Keratinocyte (primary cell): ENCODE measurements around the gene POLA1. TPM values are rescaled to one million over a fixed set of nuclear protein-coding genes. Genes with fewer than 3 reads are reported as not detected.

Experiments used
- DNase-seq: peaks from one replicate; pipeline ENCODE4 v3.0.0-alpha.2; 2011; ENCODE audit warnings: low read depth, missing footprints, low spot score
- FAIRE-seq: peaks from 2 replicates; lab custom pipeline; 2011; peaks lifted over from hg19 to GRCh38; lab: Jason Lieb, UNC
- H2AFZ ChIP-seq: 2 replicates; pipeline ENCODE4 v1.6.0; 2012; ENCODE audit warnings: low read length, control low read depth, inconsistent platforms; ENCODE audit not compliant: control insufficient read depth
- H3K27ac ChIP-seq: 2 replicates; pipeline ENCODE4 v1.5.1; 2011; ENCODE audit warnings: low read length; ENCODE audit not compliant: control insufficient read depth, insufficient read depth
- H3K27me3 ChIP-seq: 3 replicates; pipeline ENCODE4 v1.6.0; 2011; ENCODE audit warnings: low read length; ENCODE audit not compliant: control insufficient read depth, insufficient read depth; ENCODE audit errors: extremely low read depth
- H3K36me3 ChIP-seq, 2 experiments: 2 replicates in 1 of 2; 3 replicates in 1 of 2; pipeline ENCODE4 v1.5.1; 2011; ENCODE audit warnings: low read length in 2 of 2, mild to moderate bottlenecking in 1 of 2; ENCODE audit not compliant: control insufficient read depth in 2 of 2, insufficient read depth in 2 of 2; ENCODE audit errors: extremely low read depth in 1 of 2
- H3K4me1 ChIP-seq: 3 replicates; pipeline ENCODE4 v1.5.1; 2011; ENCODE audit warnings: low read length; ENCODE audit not compliant: control insufficient read depth, insufficient read depth; ENCODE audit errors: extremely low read depth
- H3K4me2 ChIP-seq: 3 replicates; pipeline ENCODE4 v1.6.0; 2011; ENCODE audit warnings: low read depth, low read length; ENCODE audit not compliant: control insufficient read depth, insufficient read depth; ENCODE audit errors: extremely low read depth
- H3K4me3 ChIP-seq, 3 experiments: fragments of 200-600 bp in 1 of 3; sonication (generic) in 1 of 3; 2 replicates in 2 of 3; 3 replicates in 1 of 3; pipeline ENCODE4 v1.5.1; 2011 to 2016; ENCODE audit warnings: low read length in 3 of 3, mild to moderate bottlenecking in 3 of 3, control low read depth in 2 of 3, inconsistent platforms in 1 of 3, low read depth in 1 of 3, mixed read lengths in 1 of 3, mixed run types in 1 of 3, moderate library complexity in 1 of 3; ENCODE audit not compliant: control insufficient read depth in 2 of 3, insufficient read depth in 2 of 3; ENCODE audit errors: extremely low read depth in 1 of 3
- H3K79me2 ChIP-seq: 2 replicates; pipeline ENCODE4 v1.6.0; 2012; ENCODE audit warnings: low read length; ENCODE audit not compliant: control insufficient read depth, insufficient read depth
- H3K9ac ChIP-seq: 3 replicates; pipeline ENCODE4 v1.6.0; 2011; ENCODE audit warnings: low read length; ENCODE audit not compliant: control insufficient read depth, insufficient read depth; ENCODE audit errors: extremely low read depth
- H3K9me1 ChIP-seq: 3 replicates; pipeline ENCODE4 v1.6.0; 2011; ENCODE audit warnings: low read length; ENCODE audit not compliant: control insufficient read depth, insufficient read depth; ENCODE audit errors: extremely low read depth
- H3K9me3 ChIP-seq: 2 replicates; pipeline ENCODE4 v1.5.1; 2012; ENCODE audit warnings: low read depth, low read length; ENCODE audit not compliant: control insufficient read depth
- H4K20me1 ChIP-seq: 3 replicates; pipeline ENCODE4 v1.6.0; 2011; ENCODE audit warnings: low read length; ENCODE audit not compliant: control insufficient read depth, insufficient read depth; ENCODE audit errors: extremely low read depth
- CTCF ChIP-seq, 3 experiments: IDR thresholded peaks in 1 of 3; conservative IDR thresholded peaks in 1 of 3; optimal IDR thresholded peaks in 1 of 3; 2 replicates in 2 of 3; 3 replicates in 1 of 3; pipeline versions ENCODE3 to v1.5.1; 2011; ENCODE audit warnings: low read length in 3 of 3, mild to moderate bottlenecking in 3 of 3, moderate library complexity in 2 of 3, control low read depth in 1 of 3, inconsistent platforms in 1 of 3; ENCODE audit not compliant: insufficient read depth in 2 of 3; ENCODE audit errors: extremely low read depth in 1 of 3
- EZH2 ChIP-seq: IDR thresholded peaks from one replicate; pipeline ENCODE4 v1.6.1; 2012; ENCODE audit warnings: inconsistent platforms, mild to moderate bottlenecking, low read length, moderate library complexity
- dilution Hi-C: fragments of 300-500 bp; cut with MboI; formaldehyde crosslinking; loops from one replicate; pipeline ENCODE4 v1.7.0; 2020; ENCODE audit warnings: low sequenced_read_pairs; ENCODE audit not compliant: extremely low pct_ligation_motif_present
- polyA plus RNA-seq, 5 experiments: library from polyadenylated mRNA; depleted of rRNA in 3 of 5; stranded (reverse) in 3 of 5; stranded (forward) in 1 of 5; unstranded in 1 of 5; fragments of >200 nt; gene quantifications; 1 replicate in 1 of 5; 2 replicates in 3 of 5; 3 replicates in 1 of 5; pipeline versions ENCODE4 v1.2.1 to v1.2.3, GENCODE V29; 2011 to 2012; ENCODE audit warnings: missing spikeins in 2 of 5, low read depth in 1 of 5, low replicate concordance in 1 of 5

Gene POLA1
- polyA plus RNA-seq, 1 donor (not counting 4 experiments of a cell fraction or from before 2014, with no cell fraction given) = 3.9 TPM

- no peak for DNase-seq
- H3K4me3 ChIP-seq = no peak overlapping the region
- H3K9me3 ChIP-seq = no peaks in the 10 kb centered on the region
- H3K9ac ChIP-seq = no peak overlapping the region
- H3K4me2 ChIP-seq = no peak overlapping the region
- no peak for TF ChIP-seq EZH2
- no peak for TF ChIP-seq CTCF (optimal IDR thresholded peaks at IDR 0.05 in 1 of 3, IDR thresholded peaks at IDR 0.05 in 1 of 3, conservative IDR thresholded peaks at IDR 0.05 in 1 of 3; ENCODE audit: extremely low read depth in 1 of 3, insufficient read depth in 2 of 3, low read length in 3 of 3)
- H3K36me3 ChIP-seq = no peaks in the 10 kb centered on the region
- no peaks in the 10 kb centered on the region for H3K9me1 ChIP-seq
- dilution Hi-C loops = no loop called here
- no peaks in the 10 kb centered on the region for H3K79me2 ChIP-seq
- FAIRE-seq = no peak
- no peak overlapping the region for H2AFZ ChIP-seq
- no peaks in the 10 kb centered on the region for H4K20me1 ChIP-seq
- no peak overlapping the region for H3K27ac ChIP-seq
- H3K27me3 ChIP-seq = no peaks in the 10 kb centered on the region
- H3K4me1 ChIP-seq = no peaks in the 10 kb centered on the region
These were observed 233.7 kb downstream of the POLA1 start for GRCh38 chrX:24927372-24927771.

GRCh38 chrX:24928114-24928513 is 234.4 kb downstream of the POLA1 start:
- Histone ChIP-seq H3K79me2 (no peaks in the 10 kb centered on the region), H3K9me3 (no peaks in the 10 kb centered on the region), H3K9ac (no peak overlapping the region), H3K36me3 (no peaks in the 10 kb centered on the region), H3K27ac (no peak overlapping the region), H4K20me1 (no peaks in the 10 kb centered on the region), H3K27me3 (no peaks in the 10 kb centered on the region), H3K4me2 (no peak overlapping the region), H3K4me1 (no peaks in the 10 kb centered on the region), H3K9me1 (no peaks in the 10 kb centered on the region), H3K4me3 (no peak overlapping the region), H2AFZ (no peak overlapping the region)
- no peak for TF ChIP-seq EZH2
- TF ChIP-seq CTCF (optimal IDR thresholded peaks at IDR 0.05 in 1 of 3, IDR thresholded peaks at IDR 0.05 in 1 of 3, conservative IDR thresholded peaks at IDR 0.05 in 1 of 3; ENCODE audit: extremely low read depth in 1 of 3, insufficient read depth in 2 of 3, low read length in 3 of 3) = no peak
- dilution Hi-C loops = no loop called here
- FAIRE-seq (no peak), DNase-seq (no peak)
